HFFc6 (cell line): ENCODE measurements around the gene B3GNT5. TPM values are rescaled to one million over a fixed set of nuclear protein-coding genes. Genes with fewer than 3 reads are reported as not detected.

Source experiments
- DNase-seq: peaks from one replicate; pipeline ENCODE4 v3.0.0-alpha.2; 2018
- H3K27ac Mint-ChIP-seq: 2 replicates; pipeline ENCODE4 v1.8.0; 2020; ENCODE audit warnings: mild to moderate bottlenecking, mixed read lengths
- H3K27me3 Mint-ChIP-seq: 2 replicates; pipeline ENCODE4 v1.8.0; 2021; ENCODE audit warnings: mild to moderate bottlenecking, moderate library complexity, mixed read lengths; ENCODE audit not compliant: insufficient read depth
- H3K36me3 Mint-ChIP-seq: 2 replicates; pipeline ENCODE4 v1.8.0; 2021; ENCODE audit warnings: low read depth, mixed read lengths
- H3K4me1 Mint-ChIP-seq: 2 replicates; pipeline ENCODE4 v1.8.0; 2020; ENCODE audit warnings: low read depth, mixed read lengths
- H3K4me3 Mint-ChIP-seq: 2 replicates; pipeline ENCODE4 v1.8.0; 2020; ENCODE audit warnings: mild to moderate bottlenecking, moderate library complexity, mixed read lengths
- H3K9me3 Mint-ChIP-seq: 2 replicates; pipeline ENCODE4 v1.8.0; 2020; ENCODE audit warnings: mild to moderate bottlenecking, mixed read lengths
- CTCF ChIP-seq: fragments of 200-600 bp; sonication (generic); IDR thresholded peaks from 2 replicates; pipeline ENCODE4 v1.5.0; 2021; ENCODE audit warnings: antibody characterized with exemption, mild to moderate bottlenecking
- long read RNA-seq: library from polyadenylated mRNA; unstranded; transcript quantifications from one replicate; pipeline ENCODE4 v2.0.0, GENCODE V29; 2019
- total RNA-seq, 6 experiments: library from RNA; stranded (reverse); fragmentation: NEBNext Ultra II Directional; extraction: Animal tissue kit (Norgen Biotek cat#: 25700); gene quantifications; 2 replicates in 1 of 6; 3 replicates in 5 of 6; pipeline ENCODE4 v1.2.3, GENCODE V29; 2021

The B3GNT5 gene
- not detected for total RNA-seq
- long read RNA-seq = 0 reads

- Mint-ChIP-seq H3K9me3 (peaks cover 4% of the 10 kb centered on the region; the same call in 1 of the 2 replicates), H3K36me3 (peaks cover 7% of the 10 kb centered on the region; the same call in 1 of the 2 replicates), H3K4me1 (no peaks in the 10 kb centered on the region), H3K27me3 (peaks cover 36% of the 10 kb centered on the region), H3K27ac (no peak within 1 kb of the TSS), H3K4me3 (peak within 1 kb of the TSS; percentile 75)
- no peak for DNase-seq
- TF ChIP-seq CTCF = no peak
Measured at GRCh38 chr3:183252973-183253527, at the start of gene B3GNT5. Gene B3GNT5, plus strand, starts transcription at chr3:183253253. Its CDS starts 16,546 bp downstream, at chr3:183269799.

GRCh38 chr3:183203670-183204069, 49.4 kb upstream of the B3GNT5 start:
- Mint-ChIP-seq H3K27ac (no peak overlapping the region), H3K9me3 (peaks cover 14% of the 10 kb centered on the region), H3K36me3 (peaks cover 11% of the 10 kb centered on the region), H3K4me1 (no peaks in the 10 kb centered on the region), H3K4me3 (no peak overlapping the region), H3K27me3 (peaks cover 27% of the 10 kb centered on the region)
- no peak for DNase-seq
- no peak for TF ChIP-seq CTCF

- H3K4me1 Mint-ChIP-seq = no peaks in the 10 kb centered on the region
- peaks cover 39% of the 10 kb centered on the region for H3K27me3 Mint-ChIP-seq
- H3K27ac Mint-ChIP-seq = no peak overlapping the region
- DNase-seq = no peak
- peaks cover 6% of the 10 kb centered on the region for H3K36me3 Mint-ChIP-seq
- H3K9me3 Mint-ChIP-seq = peaks cover 7% of the 10 kb centered on the region
- TF ChIP-seq CTCF = no peak
- no peak overlapping the region for H3K4me3 Mint-ChIP-seq
Measured at GRCh38 chr3:183208260-183208659, 44.8 kb upstream of the B3GNT5 start.

- H3K27ac Mint-ChIP-seq = no peak overlapping the region
- peaks cover 39% of the 10 kb centered on the region for H3K27me3 Mint-ChIP-seq
- H3K36me3 Mint-ChIP-seq = peaks cover under 1% of the 10 kb centered on the region
- H3K4me3 Mint-ChIP-seq = no peak overlapping the region
- no peak for DNase-seq
- no peak for TF ChIP-seq CTCF
- H3K4me1 Mint-ChIP-seq = no peaks in the 10 kb centered on the region
- H3K9me3 Mint-ChIP-seq = peaks cover 2% of the 10 kb centered on the region
Measured at GRCh38 chr3:183208800-183209199, 44.3 kb upstream of the B3GNT5 start.

- no peak overlapping the region for H3K27ac Mint-ChIP-seq
- no peaks in the 10 kb centered on the region for H3K9me3 Mint-ChIP-seq
- peaks cover 40% of the 10 kb centered on the region for H3K27me3 Mint-ChIP-seq
- no peak for TF ChIP-seq CTCF
- DNase-seq = no peak
- no peaks in the 10 kb centered on the region for H3K36me3 Mint-ChIP-seq
- H3K4me3 Mint-ChIP-seq = no peak overlapping the region
- no peaks in the 10 kb centered on the region for H3K4me1 Mint-ChIP-seq
Measured at GRCh38 chr3:183210341-183210740, 42.7 kb upstream of the B3GNT5 start.
